Nucleus accumbens (tissue), 56 donors: ENCODE data around the gene CYP3A4.
"Not testable (repeated sequence)": the region's sequence is repeated elsewhere in the genome, so short reads cannot be mapped to it uniquely, and the experiment has no call there.

Source experiments
- DNase-seq, 56 donors: peaks; one replicate each; lab custom pipeline; 2025; lab: John Stamatoyannopoulos, UW

Gene CYP3A4

DNA sequence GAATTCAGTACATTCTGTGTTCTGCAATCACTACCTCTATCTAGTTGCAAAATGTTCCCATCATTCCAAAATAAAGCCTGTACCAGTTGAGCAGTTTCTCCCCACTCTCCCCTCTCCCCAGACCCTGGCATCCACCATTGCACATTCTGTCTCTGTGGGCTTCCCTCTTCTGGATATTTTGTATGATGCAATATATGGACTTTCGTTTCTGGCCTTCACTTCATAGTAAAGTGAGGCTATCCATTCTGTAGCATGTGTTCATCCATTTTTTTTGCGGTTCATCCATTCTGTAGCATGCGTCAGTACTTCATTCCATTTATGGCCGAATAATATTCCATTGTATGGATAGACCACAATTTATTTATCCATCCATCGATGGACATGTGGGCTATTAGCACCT, 9.5 kb upstream of the CYP3A4 start:
- DNase-seq: no peak

DNA sequence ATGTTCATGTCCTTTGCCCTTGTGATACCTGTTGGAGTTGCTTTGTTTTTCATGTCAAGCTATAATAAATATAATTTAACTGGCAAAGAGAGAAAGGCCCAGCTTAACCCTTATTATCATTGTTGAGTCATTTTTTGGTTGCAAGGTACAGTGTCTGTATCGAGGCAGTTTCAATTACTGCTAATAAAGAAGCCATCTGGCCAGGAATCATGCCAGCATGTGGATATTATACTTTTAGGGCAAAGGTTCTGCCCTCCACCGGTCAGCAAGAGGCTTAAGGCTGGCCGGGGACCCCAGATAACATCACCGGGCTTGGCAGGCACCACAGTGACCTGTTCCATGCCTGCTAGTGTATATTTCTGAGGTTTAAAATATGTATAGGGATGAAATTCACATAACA, 9.0 kb upstream of the CYP3A4 start:
- DNase-seq: no peak

DNA sequence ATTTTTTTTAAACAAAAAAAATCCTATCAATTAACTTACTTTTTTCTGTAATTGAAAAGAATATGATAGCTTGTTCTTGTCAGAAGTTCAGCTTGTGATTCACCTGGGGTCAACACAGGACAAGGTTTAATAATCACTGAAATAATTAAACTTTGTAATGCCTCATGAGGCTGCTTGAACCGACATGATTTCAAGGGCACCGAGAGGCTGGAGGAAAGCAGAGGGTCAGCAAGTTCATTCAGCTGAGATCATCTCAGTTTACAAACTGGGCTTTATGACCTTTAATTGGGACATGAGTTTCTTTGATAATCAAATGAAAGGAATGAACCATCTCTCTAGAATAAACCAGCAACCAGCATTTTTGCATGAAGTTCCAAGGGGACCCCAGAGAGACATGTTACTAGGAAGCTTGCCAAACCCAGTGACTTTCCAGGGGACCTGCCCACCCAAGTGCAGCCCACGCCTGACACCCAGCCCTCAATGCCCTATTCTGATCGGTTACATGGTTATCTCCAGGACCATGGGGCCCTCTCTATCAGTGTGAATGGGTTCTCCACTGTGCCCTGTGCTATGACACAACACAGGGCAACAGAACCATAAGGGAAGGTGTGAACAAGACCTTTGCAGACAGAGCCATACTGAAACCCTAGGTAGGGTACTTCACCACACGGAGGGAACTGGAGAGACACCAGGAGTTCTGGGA, 7.8 kb upstream of the CYP3A4 start:
- no peak for DNase-seq

DNA sequence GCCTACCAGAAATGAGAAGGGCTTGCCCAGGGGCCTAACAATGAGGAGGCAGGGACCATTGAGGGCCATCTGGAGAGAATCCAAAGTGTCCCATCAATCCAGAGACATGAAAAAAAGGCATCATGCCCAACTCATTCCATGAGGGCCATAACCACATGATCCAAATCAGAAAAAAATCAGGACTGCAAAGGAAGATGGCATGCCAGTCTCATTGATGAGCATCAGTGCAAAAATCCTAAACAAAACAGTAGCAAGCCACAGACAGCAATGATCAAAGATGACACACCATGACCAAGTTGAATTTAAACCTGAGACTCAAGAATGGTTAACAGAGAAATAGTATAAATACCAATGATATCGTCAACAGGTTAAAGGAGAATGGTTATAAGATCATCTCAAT, 7.0 kb upstream of the CYP3A4 start:
- no peak for DNase-seq

GRCh38 chr7:99790407-99790806, 6.4 kb upstream of the CYP3A4 start:
- DNase-seq: no peak

DNA sequence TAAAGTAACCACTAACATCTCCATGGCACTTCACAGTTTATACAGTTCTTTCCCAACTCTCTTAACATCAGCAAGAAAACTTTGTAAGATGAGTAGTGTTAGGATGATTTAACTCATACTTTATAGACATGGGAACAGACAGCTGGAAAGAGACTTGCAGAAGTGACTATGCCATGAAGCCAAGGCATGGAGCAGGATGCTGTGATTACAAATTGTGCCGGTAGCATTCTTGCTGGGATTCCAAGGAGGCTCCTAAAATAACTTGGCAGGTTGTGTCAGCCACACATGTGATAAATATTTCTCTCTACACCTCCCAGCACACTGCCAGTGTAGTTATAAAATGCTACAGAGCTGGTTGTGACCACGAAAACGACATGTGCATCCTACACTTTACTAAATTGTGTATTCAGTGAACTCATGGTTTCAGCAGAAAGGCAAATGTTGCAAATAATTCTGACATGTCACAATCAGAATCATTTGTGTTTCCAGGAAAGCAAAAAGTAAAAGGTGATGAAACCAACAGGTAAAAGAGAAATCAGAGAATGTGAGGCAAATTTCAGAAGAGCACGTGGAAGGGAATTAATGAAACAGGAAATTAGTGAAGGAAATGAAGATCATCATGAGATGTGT, 5.6 kb upstream of the CYP3A4 start:
- no peak for DNase-seq

GRCh38 chr7:99788554-99788953, 4.6 kb upstream of the CYP3A4 start:
- DNase-seq: no peak

- no peak for DNase-seq
These were observed 2.8 kb upstream of the CYP3A4 start for GRCh38 chr7:99786726-99787335.

GRCh38 chr7:99785654-99786053, 1.7 kb upstream of the CYP3A4 start:
- DNase-seq: not testable (repeated sequence)

DNA sequence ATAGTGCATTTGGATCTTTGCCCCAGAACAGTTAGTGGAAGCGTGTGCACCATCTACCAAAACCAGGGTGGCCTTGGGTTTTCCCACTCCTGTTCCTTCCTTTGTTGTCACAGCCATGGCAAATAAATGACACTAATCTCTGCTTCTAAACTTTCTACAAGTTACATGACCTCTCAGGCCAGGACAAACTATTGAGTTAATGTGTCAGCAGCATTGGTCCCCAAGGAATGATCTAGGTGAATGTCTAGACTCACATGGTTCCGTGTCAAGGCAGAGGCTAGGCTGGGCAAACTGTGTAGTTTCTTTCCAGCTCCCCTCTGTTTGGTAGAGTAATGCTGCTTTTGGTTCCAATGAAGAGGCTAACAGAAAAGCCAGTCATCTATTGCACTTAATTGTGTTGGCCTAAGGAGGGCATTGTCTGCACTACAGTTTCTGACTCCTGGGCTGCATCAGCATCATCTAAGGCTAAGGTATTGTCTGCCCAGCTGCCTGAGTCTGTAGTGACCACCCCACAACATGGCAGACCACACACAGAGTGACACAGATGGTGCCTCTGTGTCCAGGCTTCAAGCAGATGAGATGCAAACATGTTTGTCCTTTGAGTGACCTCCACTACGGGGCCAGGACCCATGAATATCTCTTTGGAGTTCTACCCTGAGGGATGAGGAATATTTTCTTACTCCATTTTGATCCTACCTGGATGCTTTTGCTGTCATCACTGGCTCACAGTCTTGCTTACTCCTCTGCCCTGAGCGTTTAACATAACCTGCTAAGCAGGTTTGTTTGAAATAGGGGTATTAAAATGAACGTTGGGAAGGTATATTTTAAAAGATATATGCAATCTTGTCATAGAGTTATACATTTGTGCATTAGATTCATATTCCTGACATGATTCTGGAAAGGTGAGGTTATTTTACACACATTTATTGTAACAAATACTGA, 1.7 kb downstream of the CYP3A4 start:
- DNase-seq: no peak

DNA sequence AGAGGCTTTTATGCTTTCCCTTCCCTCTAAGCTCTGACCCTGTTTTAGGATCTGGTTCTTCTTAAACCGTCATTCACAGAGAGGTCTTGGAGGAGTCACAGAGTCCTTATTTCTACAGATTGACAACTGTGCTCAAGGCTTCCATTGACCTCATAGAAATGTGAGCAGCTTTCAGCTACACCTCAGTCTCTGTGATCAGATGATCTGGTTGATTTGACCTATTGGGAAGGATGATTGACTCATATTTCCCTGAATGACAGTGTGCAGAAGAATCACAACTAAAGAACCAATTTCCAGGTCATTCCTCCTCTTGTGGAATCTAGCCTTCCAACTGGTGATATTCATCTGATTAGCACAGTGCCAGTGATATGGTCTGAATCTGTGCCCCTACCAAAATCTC, 3.4 kb downstream of the CYP3A4 start:
- no peak for DNase-seq

DNA sequence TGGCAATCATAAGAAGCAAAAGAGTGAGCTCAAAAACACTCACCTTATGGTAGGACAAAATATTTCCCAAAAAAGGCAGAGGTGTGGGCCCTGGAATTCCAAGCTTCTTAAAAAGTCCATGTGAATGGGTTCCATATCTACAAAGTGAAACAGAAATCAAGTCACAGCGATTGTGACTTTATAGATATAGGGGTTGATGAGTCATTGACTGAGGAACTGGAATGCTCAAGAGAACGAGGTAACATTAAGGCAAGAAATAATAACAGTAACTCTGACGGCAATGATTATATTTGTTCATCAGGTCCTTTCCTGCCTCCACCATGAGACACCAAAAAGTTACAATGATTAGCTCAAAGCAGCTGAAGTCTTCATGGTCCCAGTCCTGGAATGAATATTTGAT, 4.0 kb downstream of the CYP3A4 start:
- DNase-seq: no peak

DNA sequence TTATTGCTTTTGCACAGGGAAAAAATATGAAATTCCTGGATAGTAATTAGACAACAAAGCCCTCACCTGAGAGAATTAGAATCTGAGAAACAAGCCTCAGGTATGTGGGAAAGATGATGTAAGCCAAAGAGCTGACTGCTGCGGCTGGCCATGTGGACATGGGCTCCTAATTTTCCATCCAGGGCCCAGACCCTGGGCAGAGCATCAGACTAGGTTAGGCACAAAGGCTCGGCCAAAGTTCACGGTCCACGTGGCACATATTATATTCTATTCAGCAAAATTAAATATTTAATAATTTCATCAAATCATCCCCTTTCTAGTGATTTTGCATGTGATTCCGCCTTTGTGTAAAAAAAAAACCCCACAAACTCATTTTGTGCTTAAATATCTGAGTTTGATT, 5.1 kb downstream of the CYP3A4 start:
- DNase-seq: no peak

DNA sequence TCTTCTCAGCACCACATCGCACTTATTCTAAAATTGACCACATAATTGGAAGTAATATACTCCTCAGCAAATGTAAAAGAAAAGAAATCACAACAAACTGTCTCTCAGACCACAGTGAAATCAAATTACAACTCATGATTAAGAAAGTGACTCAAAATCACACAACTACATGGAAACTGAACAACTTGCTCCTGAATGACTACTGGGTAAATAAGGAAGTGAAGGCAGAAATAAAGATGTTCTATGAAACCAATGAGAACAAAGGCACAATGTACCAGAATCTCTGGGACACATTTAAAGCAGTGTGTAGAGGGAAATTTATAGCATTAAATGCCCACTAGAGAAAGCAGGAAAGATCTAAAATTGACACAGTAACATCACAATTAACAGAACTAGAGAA, 10.6 kb downstream of the CYP3A4 start:
- not testable (repeated sequence) for DNase-seq

GRCh38 chr7:99772565-99772964, 11.4 kb downstream of the CYP3A4 start:
- DNase-seq: no peak

GRCh38 chr7:99769494-99769893, 14.5 kb downstream of the CYP3A4 start:
- DNase-seq: not testable (repeated sequence)

DNA sequence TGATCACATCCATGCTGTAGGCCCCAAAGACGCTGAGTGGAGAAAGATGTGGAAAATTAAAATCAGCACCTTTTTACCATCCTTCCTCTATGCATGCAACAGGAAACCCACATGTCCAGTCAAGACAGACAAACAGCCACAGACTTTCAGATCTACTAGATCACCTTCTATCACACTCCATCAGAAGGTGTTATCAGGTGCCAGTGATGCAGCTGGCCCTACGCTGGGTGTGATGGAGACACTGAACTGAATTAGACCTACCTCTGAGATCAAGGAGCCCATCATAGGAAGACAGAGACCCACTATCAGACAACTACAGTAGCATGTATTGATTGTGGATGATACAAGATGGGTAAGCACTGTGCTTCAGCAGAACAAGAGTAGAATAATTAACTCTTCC, 15.5 kb downstream of the CYP3A4 start:
- no peak for DNase-seq

DNA sequence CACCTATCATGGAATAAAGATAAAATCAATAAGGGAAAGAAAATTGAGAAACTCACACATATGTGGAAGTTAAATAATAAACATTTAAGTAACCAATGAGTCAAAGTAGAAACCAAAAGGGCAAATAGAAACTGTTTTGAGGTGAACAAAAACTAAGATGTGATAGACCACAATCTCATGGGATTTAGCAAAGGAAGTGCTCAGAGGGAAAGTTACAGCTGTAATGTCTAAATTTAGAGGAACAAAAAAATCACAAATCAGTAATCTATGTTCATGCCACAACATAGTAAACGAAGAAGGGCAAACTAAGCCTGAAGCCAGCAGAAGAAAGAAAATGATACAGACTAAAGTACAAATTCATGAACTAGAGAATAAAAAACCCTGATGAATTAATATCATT, 16.3 kb downstream of the CYP3A4 start:
- DNase-seq: no peak

DNA sequence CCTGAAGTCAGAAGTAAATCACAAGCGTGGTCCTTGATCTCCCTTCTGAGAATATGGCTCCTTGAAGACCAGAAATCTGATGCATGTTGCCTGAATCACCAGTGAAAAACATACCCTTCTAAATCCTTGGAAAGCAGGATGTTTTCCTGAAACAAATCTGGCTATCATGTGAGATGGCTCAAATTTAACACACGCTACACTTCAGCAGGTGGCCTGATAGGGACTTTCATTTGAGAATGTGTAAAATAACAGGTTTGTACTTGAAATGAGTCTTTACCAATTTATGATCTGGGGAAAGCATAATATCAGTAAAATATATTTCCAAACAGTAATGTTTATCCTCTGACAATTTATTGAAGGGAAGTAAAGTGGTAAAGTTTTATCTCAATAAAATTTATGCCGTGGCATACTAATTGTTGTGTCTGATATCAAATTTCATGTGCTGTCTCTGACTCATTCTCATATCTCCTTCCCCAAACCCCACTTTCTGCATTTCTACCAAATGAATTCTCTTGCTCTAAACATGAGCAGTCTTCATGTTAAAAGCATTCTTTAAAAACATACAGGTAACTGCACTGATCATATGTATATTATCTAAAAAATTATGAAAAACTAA, 17.4 kb downstream of the CYP3A4 start:
- no peak for DNase-seq

GRCh38 chr7:99764478-99764877, 19.5 kb downstream of the CYP3A4 start:
- DNase-seq: no peak
